Tibial nerve (tissue), 4 donors: ENCODE data around the gene ADPRM. TPM values are rescaled to one million over a fixed set of nuclear protein-coding genes. Genes with fewer than 3 reads are reported as not detected.

Experiments used
- DNase-seq, 2 donors: peaks; one replicate each; pipeline ENCODE4 v3.0.0-alpha.2; 2019; ENCODE audit warnings: low spot score in 2 of 2
- H3K27ac ChIP-seq, 4 donors: fragments of 200-600 bp; sonication (generic) in 3 of 4; one replicate each; pipeline ENCODE4 v1.5.1; 2017 to 2019; ENCODE audit warnings: mild to moderate bottlenecking in 1 of 4
- H3K27me3 ChIP-seq, 2 donors: fragments of 200-600 bp; sonication (generic) in 1 of 2; one replicate each; pipeline versions ENCODE4 v1.5.1 to v1.6.0; 2017 to 2019
- H3K36me3 ChIP-seq, 3 donors: fragments of 200-600 bp; sonication (generic); one replicate each; pipeline ENCODE4 v1.5.1; 2018 to 2019
- H3K4me1 ChIP-seq, 4 donors: fragments of 200-600 bp; sonication (generic) in 3 of 4; one replicate each; pipeline ENCODE4 v1.5.1; 2017 to 2019
- H3K4me3 ChIP-seq, 4 donors: fragments of 200-600 bp; sonication (generic) in 3 of 4; one replicate each; pipeline ENCODE4 v1.5.1; 2017 to 2019; ENCODE audit warnings: mild to moderate bottlenecking in 1 of 4, moderate library complexity in 1 of 4
- H3K9me3 ChIP-seq, 4 donors: fragments of 200-600 bp; sonication (generic) in 3 of 4; one replicate each; pipeline ENCODE4 v1.5.1; 2017 to 2019
- CTCF ChIP-seq, 5 experiments: fragments of 200-600 bp in 3 of 5; fragments of 450-650 bp in 2 of 5; sonication (generic) in 3 of 5; IDR thresholded peaks; one replicate each; pipeline ENCODE4 v1.5.1; 2016 to 2019; ENCODE audit warnings: antibody characterized with exemption in 5 of 5, mild to moderate bottlenecking in 3 of 5, moderate library complexity in 2 of 5
- EP300 ChIP-seq, 2 donors: sonication (generic); formaldehyde crosslinking; IDR thresholded peaks; one replicate each; pipeline ENCODE4 v1.6.1; 2017; ENCODE audit warnings: antibody characterized with exemption in 2 of 2, mild to moderate bottlenecking in 1 of 2
- POLR2A ChIP-seq, 2 donors: fragments of 450-650 bp; IDR thresholded peaks; one replicate each; pipeline ENCODE4 v1.6.1; 2017; ENCODE audit warnings: antibody characterized with exemption in 2 of 2, mild to moderate bottlenecking in 2 of 2, moderate library complexity in 2 of 2
- WGBS, 2 donors: methylation state at CpG; one replicate each; pipeline ENCODE4 v1.1.5; 2018; 5-methylcytosine and 5-hydroxymethylcytosine counted together
- total RNA-seq, 4 donors: library from RNA; depleted of rRNA; stranded (reverse); fragments of >200 nt; gene quantifications; one replicate each; pipeline ENCODE4 v1.1.0, GENCODE V29; 2016

ADPRM gene
- total RNA-seq, 4 donors from 2014 or later: 9.4 to 17.7 (median 13.3) TPM

- 78 to 89% methylated on average over 6 of the region's 6 CpGs for WGBS, 2 donors
- H3K27me3 ChIP-seq: no peaks in the 10 kb centered on the region
- no peak for TF ChIP-seq EP300 (IDR thresholded peaks at IDR 0.05)
- TF ChIP-seq CTCF (IDR thresholded peaks at IDR 0.05): no peak
- no peak for TF ChIP-seq POLR2A (IDR thresholded peaks at IDR 0.05)
- H3K27ac ChIP-seq: no peak overlapping the region
- H3K36me3 ChIP-seq: peaks cover 0 to 36% (median 0%) of the 10 kb centered on the region in 3 donors
- no peak for DNase-seq
- no peaks in the 10 kb centered on the region for H3K9me3 ChIP-seq
- no peaks in the 10 kb centered on the region for H3K4me1 ChIP-seq
- no peak overlapping the region for H3K4me3 ChIP-seq
Measured at GRCh38 chr17:10663231-10663630, 34.2 kb upstream of the ADPRM start.

GRCh38 chr17:10664571-10664970, 32.8 kb upstream of the ADPRM start:
- Histone ChIP-seq H3K36me3 (peaks cover 0 to 23% (median 0%) of the 10 kb centered on the region in 3 donors), H3K4me1 (no peaks in the 10 kb centered on the region), H3K27ac (no peak overlapping the region), H3K4me3 (no peak overlapping the region), H3K9me3 (no peaks in the 10 kb centered on the region), H3K27me3 (no peaks in the 10 kb centered on the region)
- no peak for DNase-seq
- no peak for TF ChIP-seq CTCF (IDR thresholded peaks at IDR 0.05)
- 90 to 91% methylated on average over 9 of the region's 9 CpGs for WGBS, 2 donors

GRCh38 chr17:10666906-10667305, 30.5 kb upstream of the ADPRM start:
- Histone ChIP-seq H3K36me3 (peaks cover 0 to 8% (median 0%) of the 10 kb centered on the region in 3 donors), H3K27me3 (no peaks in the 10 kb centered on the region), H3K4me3 (no peak overlapping the region), H3K9me3 (no peaks in the 10 kb centered on the region), H3K27ac (no peak overlapping the region), H3K4me1 (no peaks in the 10 kb centered on the region)
- WGBS, 2 donors: 73 to 75% methylated on average over 5 of the region's 5 CpGs
- TF ChIP-seq EP300 (IDR thresholded peaks at IDR 0.05): no peak
- TF ChIP-seq POLR2A (IDR thresholded peaks at IDR 0.05): no peak
- TF ChIP-seq CTCF (IDR thresholded peaks at IDR 0.05): no peak
- DNase-seq: no peak

- WGBS, 2 donors: 74 to 100% methylated on average over 1 of the region's 1 CpG
- Histone ChIP-seq H3K27me3 (no peaks in the 10 kb centered on the region), H3K9me3 (no peaks in the 10 kb centered on the region), H3K27ac (no peak overlapping the region), H3K36me3 (peaks cover 0 to 15% (median 0%) of the 10 kb centered on the region in 3 donors), H3K4me3 (no peak overlapping the region), H3K4me1 (no peaks in the 10 kb centered on the region)
- TF ChIP-seq CTCF (IDR thresholded peaks at IDR 0.05) (no peak), POLR2A (IDR thresholded peaks at IDR 0.05) (no peak), EP300 (IDR thresholded peaks at IDR 0.05) (no peak)
- DNase-seq: no peak
Measured at GRCh38 chr17:10668775-10669174, 28.6 kb upstream of the ADPRM start.

- Histone ChIP-seq H3K27me3 (no peaks in the 10 kb centered on the region), H3K4me3 (no peak overlapping the region), H3K4me1 (no peaks in the 10 kb centered on the region), H3K27ac (no peak overlapping the region), H3K9me3 (no peaks in the 10 kb centered on the region), H3K36me3 (peaks cover 0 to 46% (median 0%) of the 10 kb centered on the region in 3 donors)
- DNase-seq: no peak
- TF ChIP-seq EP300 (IDR thresholded peaks at IDR 0.05) (no peak), CTCF (IDR thresholded peaks at IDR 0.05) (no peak), POLR2A (IDR thresholded peaks at IDR 0.05) (no peak)
- WGBS, 2 donors: 87 to 88% methylated on average over 11 to 12 of the region's 12 CpGs
Measured at GRCh38 chr17:10673312-10673711, 24.1 kb upstream of the ADPRM start.
